NCI-H526 treated with DMSO at 0.1 percent for 48 hours (cell line): ENCODE measurements around the gene NAA35.

Experiments
- DNase-seq: peaks from one replicate; lab custom pipeline; 2025; lab: John Stamatoyannopoulos, UW

NAA35 gene

DNA sequence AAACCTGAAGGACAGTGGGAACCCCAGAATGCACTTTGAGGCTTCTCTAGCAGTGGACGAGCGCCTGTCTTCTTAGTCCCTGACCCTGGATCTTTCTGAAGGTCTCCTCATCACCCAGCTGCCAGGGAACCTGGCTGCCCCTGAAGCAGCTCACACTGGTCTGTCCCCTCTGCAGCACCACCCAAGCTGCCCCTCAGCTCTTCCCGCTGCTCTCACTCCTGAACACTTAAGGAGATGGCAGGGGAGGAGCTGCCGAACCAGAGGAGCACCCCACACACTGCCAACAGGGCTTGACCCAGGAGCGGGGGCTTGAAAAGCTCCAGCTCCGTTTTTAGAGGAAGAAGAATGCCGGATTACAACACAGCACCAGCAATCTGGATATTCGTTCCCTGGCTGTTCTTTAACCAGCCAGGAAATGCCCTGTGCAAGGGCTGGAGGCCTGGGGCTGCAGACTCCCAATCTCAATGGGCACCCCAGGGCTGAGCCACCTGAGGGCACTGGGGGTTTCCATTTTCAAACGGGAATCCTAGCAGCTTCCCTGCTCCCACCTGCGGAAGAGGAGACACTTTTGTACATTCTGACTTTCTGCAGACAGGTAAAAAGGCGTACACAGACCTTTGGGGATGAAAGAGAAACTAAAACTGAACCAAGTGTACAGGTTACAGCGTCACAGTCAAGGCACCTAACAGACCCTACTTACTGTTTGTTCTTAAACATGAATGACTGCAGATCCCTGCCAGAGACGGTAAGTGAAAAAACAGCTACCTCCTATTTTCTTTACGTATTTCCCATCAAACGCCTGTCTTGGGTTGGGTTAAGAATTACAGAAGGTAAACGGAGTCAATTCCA lies 122.1 kb downstream of the NAA35 start:
- DNase-seq: no peak

DNA sequence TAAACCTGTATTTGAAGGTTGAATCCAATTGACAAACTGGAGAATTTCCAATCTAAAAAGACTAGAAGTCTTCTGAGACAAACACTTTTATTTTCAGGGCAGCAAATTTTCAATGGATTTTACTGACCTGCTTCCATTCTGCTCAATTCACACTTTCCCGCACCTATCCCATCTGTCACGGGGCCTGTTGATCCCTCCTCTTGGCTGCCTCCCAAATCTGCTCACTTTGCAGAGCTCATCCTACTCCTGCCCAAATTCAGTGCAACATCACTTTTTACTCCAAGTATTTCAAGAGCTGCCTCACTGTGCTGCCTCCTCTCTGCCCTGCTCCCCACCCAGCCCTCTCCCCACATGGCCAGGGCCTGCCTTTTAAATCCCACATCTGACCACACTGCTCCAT lies 123.3 kb downstream of the NAA35 start:
- no peak for DNase-seq

DNA sequence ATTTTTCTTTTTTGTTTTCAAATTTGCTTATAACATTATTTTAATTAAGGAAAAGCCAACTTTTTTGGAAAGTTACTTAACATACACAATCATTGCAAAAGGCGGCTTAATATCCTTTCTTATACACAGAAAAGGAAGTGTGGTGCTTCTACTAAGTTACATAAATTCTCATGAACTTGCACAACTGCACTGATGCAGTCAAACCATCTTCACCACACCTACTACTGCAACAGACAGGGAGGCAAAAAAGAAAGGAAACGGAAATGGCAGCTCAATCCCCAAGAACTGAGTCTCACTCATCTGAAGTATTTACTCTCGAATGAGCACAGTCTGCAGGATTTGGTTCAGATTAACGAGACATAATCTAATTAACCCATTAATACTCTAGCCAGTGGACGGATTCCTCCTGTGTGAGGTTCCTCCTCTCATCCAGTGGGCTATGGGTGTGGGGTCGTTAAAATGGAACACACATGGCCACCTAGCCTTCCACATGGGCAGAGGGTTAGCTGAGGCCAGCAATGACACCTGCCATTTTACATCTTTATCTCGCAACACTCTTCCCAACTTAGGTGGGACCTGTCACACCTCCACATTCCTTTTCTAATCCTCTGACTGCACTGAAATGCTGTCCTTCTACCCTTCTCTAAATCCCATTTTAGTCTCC lies 128.4 kb downstream of the NAA35 start:
- DNase-seq: no peak
